B cell (primary cell): ENCODE data around the gene IFT20. TPM values are rescaled to one million over a fixed set of nuclear protein-coding genes. Genes with fewer than 3 reads are reported as not detected.
A peak's percentile ranks its signal among the peaks of the same experiment; 100 is the strongest.

Source experiments
- ATAC-seq: fragments of 200-7000 bp; cut with Tn5 transposase; one replicate; pipeline ENCODE4 v1.10.0; 2021; ENCODE audit warnings: low read depth, mild to moderate bottlenecking, moderate number of reproducible peaks, moderate library complexity
- CTCF ChIA-PET: fragments of 350-600 bp; sonication (Branson Sonifier 250); formaldehyde crosslinking; loops from one replicate; lab custom pipeline; 2021; ENCODE audit warnings: antibody characterized with exemption, inconsistent platforms; lab: Charles Lee
- POLR2A ChIA-PET: fragments of 350-600 bp; sonication (Branson Sonifier 250); formaldehyde crosslinking; loops from one replicate; lab custom pipeline; 2021; ENCODE audit warnings: antibody characterized with exemption; lab: Charles Lee
- DNase-seq: peaks from one replicate; pipeline ENCODE4 v3.0.0; 2013
- H2AFZ ChIP-seq: 2 replicates; pipeline ENCODE4 v1.6.1; 2012; ENCODE audit warnings: mild to moderate bottlenecking, low read depth, low read length; ENCODE audit not compliant: insufficient read depth, poor library complexity, severe bottlenecking
- H3K27ac ChIP-seq, 2 donors: 1 replicate in 1 of 2; 2 replicates in 1 of 2; pipeline ENCODE4 v1.5.1; 2012 to 2013; ENCODE audit warnings: low read length in 2 of 2, mild to moderate bottlenecking in 2 of 2, moderate library complexity in 1 of 2
- H3K27me3 ChIP-seq, 4 experiments: fragments of 200-600 bp in 1 of 4; sonication (generic) in 1 of 4; replicated peaks in 1 of 4; 1 replicate in 2 of 4; 2 replicates in 2 of 4; pipeline versions ENCODE4 v1.6.1 to v1.7.0; 2013 to 2016; ENCODE audit warnings: low read length in 3 of 4, mild to moderate bottlenecking in 2 of 4, mixed read lengths in 1 of 4, moderate library complexity in 1 of 4; ENCODE audit not compliant: insufficient read depth in 4 of 4, control insufficient read depth in 3 of 4; ENCODE audit errors: control extremely low read depth in 1 of 4
- H3K36me3 ChIP-seq, 2 experiments: replicated peaks in 1 of 2; 1 replicate in 1 of 2; 2 replicates in 1 of 2; pipeline versions ENCODE4 v1.6.1 to v1.7.1; 2013; ENCODE audit warnings: low read length in 1 of 2; ENCODE audit not compliant: insufficient read depth in 2 of 2, control insufficient read depth in 1 of 2; ENCODE audit errors: control extremely low read depth in 1 of 2, extremely low read depth in 1 of 2
- H3K4me1 ChIP-seq, 2 donors: fragments of 200-600 bp in 1 of 2; sonication (generic) in 1 of 2; 1 replicate in 1 of 2; 2 replicates in 1 of 2; pipeline versions ENCODE4 v1.5.1 to v1.6.1; 2013 to 2017; ENCODE audit warnings: low read length in 2 of 2; ENCODE audit not compliant: control insufficient read depth in 2 of 2, insufficient read depth in 2 of 2
- H3K4me2 ChIP-seq: replicated peaks from 2 replicates; pipeline ENCODE3; 2012; ENCODE audit warnings: mild to moderate bottlenecking, low read depth, low read length; ENCODE audit not compliant: poor library complexity, severe bottlenecking
- H3K4me3 ChIP-seq, 5 experiments: fragments of 200-600 bp in 1 of 5; sonication (generic) in 1 of 5; 1 replicate in 3 of 5; 2 replicates in 2 of 5; pipeline versions ENCODE4 v1.5.1 to v1.7.0; 2011 to 2016; ENCODE audit warnings: low read length in 4 of 5, mild to moderate bottlenecking in 4 of 5, low read depth in 2 of 5, control low read depth in 1 of 5, moderate library complexity in 1 of 5; ENCODE audit not compliant: insufficient read depth in 1 of 5; ENCODE audit errors: control extremely low read depth in 1 of 5, extremely low read depth in 1 of 5
- H3K79me2 ChIP-seq: fragments of 200-600 bp; sonication (generic); one replicate; pipeline ENCODE4 v1.6.0; 2016; ENCODE audit warnings: low read length; ENCODE audit not compliant: control insufficient read depth, insufficient read depth
- H3K9ac ChIP-seq: fragments of 200-600 bp; sonication (generic); 2 replicates; pipeline ENCODE4 v1.6.1; 2017; ENCODE audit warnings: mild to moderate bottlenecking, low read length, moderate library complexity
- H3K9me3 ChIP-seq, 3 donors: one replicate each; pipeline versions ENCODE4 v1.6.1 to v1.7.1; 2013; ENCODE audit warnings: low read length in 2 of 3; ENCODE audit not compliant: control insufficient read depth in 2 of 3, insufficient read depth in 1 of 3; ENCODE audit errors: control extremely low read depth in 1 of 3
- H4K20me1 ChIP-seq: 2 replicates; pipeline ENCODE4 v1.6.0; 2012; ENCODE audit warnings: mild to moderate bottlenecking, low read length; ENCODE audit not compliant: insufficient read depth, control insufficient read depth, poor library complexity, severe bottlenecking
- H3K27ac Mint-ChIP-seq: one replicate; pipeline ENCODE4 v1.8.0; 2021; ENCODE audit warnings: mixed read lengths
- H3K27me3 Mint-ChIP-seq: one replicate; pipeline ENCODE4 v1.8.0; 2021; ENCODE audit warnings: mixed read lengths
- H3K4me1 Mint-ChIP-seq: one replicate; pipeline ENCODE4 v1.8.0; 2021; ENCODE audit warnings: mixed read lengths
- H3K4me3 Mint-ChIP-seq: one replicate; pipeline ENCODE4 v1.8.0; 2021; ENCODE audit warnings: mixed read lengths
- H3K9me3 Mint-ChIP-seq: one replicate; pipeline ENCODE4 v1.8.0; 2022; ENCODE audit warnings: mixed read lengths; ENCODE audit not compliant: insufficient read depth
- CTCF ChIP-seq: fragments of 200-600 bp; IDR thresholded peaks from one replicate; pipeline ENCODE4 v1.8.0; 2022; ENCODE audit warnings: antibody characterized with exemption, mild to moderate bottlenecking
- EZH2 ChIP-seq: IDR thresholded peaks from 2 replicates; pipeline ENCODE4 v1.6.1; 2012; ENCODE audit warnings: borderline replicate concordance, low read depth, mild to moderate bottlenecking, moderate library complexity, low read length; ENCODE audit not compliant: insufficient read depth, poor library complexity, severe bottlenecking
- WGBS: methylation state at CpG from one replicate; pipeline ENCODE4 v1.1.5; 2013; ENCODE audit warnings: missing lambda C conversion rate; ENCODE audit not compliant: insufficient coverage; 5-methylcytosine and 5-hydroxymethylcytosine counted together
- intact Hi-C: fragments of 100-400 bp; cut with micrococcal nuclease; formaldehyde crosslinking; loops from one replicate; pipeline ENCODE4 v1.10.0; 2022
- polyA plus RNA-seq: library from polyadenylated mRNA; depleted of rRNA; stranded (reverse); fragments of >200 nt; gene quantifications from 2 replicates; pipeline ENCODE4 v1.2.3, GENCODE V29; 2012
- total RNA-seq, 2 donors: library from RNA; stranded (reverse); fragments of 120-200 nt in 1 of 2; gene quantifications; 1 replicate in 1 of 2; 2 replicates in 1 of 2; pipeline versions ENCODE4 v1.2.3 to v1.2.4, GENCODE V29; 2013 to 2022

IFT20 gene
- total and polyA plus RNA-seq, 2 donors (not counting 1 experiment from before 2014, with no cell fraction given) = 35.9 to 52.6 TPM

GRCh38 chr17:28370035-28370743, 34.9 kb upstream of the IFT20 start, which contains the start of gene VTN:
Gene VTN (minus strand): TSS chr17:28370307. CDS start chr17:28370203, 104 bp downstream.
- peak within 1 kb of the TSS; percentile 88 for H2AFZ ChIP-seq
- peak; percentile 26 for DNase-seq
- TF ChIP-seq EZH2 (no peak), CTCF (no peak)
- intact Hi-C loops = loop anchor here (2.0 to 5.0 kb wide), 2 partner anchors 15 to 37 kb away; partner anchors contain the start of gene SLC46A1
- peaks cover 22% of the 10 kb centered on the region for H4K20me1 ChIP-seq
- H3K9ac ChIP-seq = peak within 1 kb of the TSS; percentile 71
- Mint-ChIP-seq H3K27ac (peak within 1 kb of the TSS; percentile 96), H3K27me3 (no peaks in the 10 kb centered on the region), H3K4me3 (peak within 1 kb of the TSS; percentile 99), H3K4me1 (peaks cover 22% of the 10 kb centered on the region), H3K9me3 (no peaks in the 10 kb centered on the region)
- WGBS = 62% methylated on average over 7 of the region's 8 CpGs
- peaks cover 8% of the 10 kb centered on the region for H3K79me2 ChIP-seq
- H3K27me3 ChIP-seq = no peaks in the 10 kb centered on the region
- peaks cover 0 to 3% of the 10 kb centered on the region in 2 experiments for H3K36me3 ChIP-seq
- CTCF ChIA-PET = interaction anchor here (1.0 to 3.8 kb wide), 3 partner anchors 12 to 46 kb away, joined by 3 to 19 read pairs (median 3); partner anchors contain the start of gene POLDIP2
- POLR2A ChIA-PET = interaction anchor here (1.0 kb wide), 1 partner anchor 13 kb away, joined by 6 read pairs; the partner anchor contains the start of gene POLDIP2
- H3K27ac ChIP-seq = peak within 1 kb of the TSS; percentile 53 to 71
- H3K9me3 ChIP-seq = no peaks in the 10 kb centered on the region
- H3K4me3 ChIP-seq = peak within 1 kb of the TSS in 4 of 5 experiments; percentile 73 to 81 (median 76)
- peak within 1 kb of the TSS; percentile 92 for H3K4me2 ChIP-seq
- ATAC-seq = no peak
- H3K4me1 ChIP-seq = peaks cover 14 to 23% of the 10 kb centered on the region in 2 donors

GRCh38 chr17:28369684-28370034, 34.4 kb upstream of the IFT20 start:
- 96% methylated on average over 10 of the region's 10 CpGs for WGBS
- ATAC-seq (no peak), DNase-seq (peak; percentile 23)
- peaks cover 22% of the 10 kb centered on the region for H3K4me1 Mint-ChIP-seq
- ChIA-PET POLR2A (interaction anchor here (1.0 kb wide), 1 partner anchor 12 kb away, joined by 6 read pairs; the partner anchor contains the start of gene POLDIP2), CTCF (interaction anchor here (1.0 to 3.8 kb wide), 2 partner anchors 11 to 41 kb away, joined by 3 to 19 read pairs; partner anchors contain the start of gene POLDIP2)
- Histone ChIP-seq H3K4me3 (no peak overlapping the region), H3K36me3 (peaks cover 0 to 7% of the 10 kb centered on the region in 2 experiments), H3K27me3 (no peaks in the 10 kb centered on the region), H3K9ac (no peak overlapping the region), H2AFZ (no peak overlapping the region), H3K9me3 (no peaks in the 10 kb centered on the region), H3K4me2 (no peak overlapping the region), H4K20me1 (peaks cover 22% of the 10 kb centered on the region), H3K79me2 (peaks cover 3% of the 10 kb centered on the region), H3K27ac (no peak overlapping the region), H3K4me1 (peaks cover 14 to 23% of the 10 kb centered on the region in 2 donors)
- no peak for TF ChIP-seq CTCF
- no peak for TF ChIP-seq EZH2
- H3K4me3 Mint-ChIP-seq = no peak overlapping the region
- no peaks in the 10 kb centered on the region for H3K9me3 Mint-ChIP-seq
- H3K27me3 Mint-ChIP-seq = no peaks in the 10 kb centered on the region
- H3K27ac Mint-ChIP-seq = peak overlapping the region; percentile 96
- intact Hi-C loops = loop anchor here (2.0 to 5.0 kb wide), 2 partner anchors 15 to 38 kb away; partner anchors contain the start of gene SLC46A1
